Astrocyte of the cerebellum (primary cell): ENCODE data around the gene MTMR12.

Experiments used
- DNase-seq: peaks from one replicate; pipeline ENCODE4 v3.0.0-alpha.2; 2011; ENCODE audit warnings: low read depth
- H3K4me3 ChIP-seq: 2 replicates; pipeline ENCODE4 v1.5.1; 2011; ENCODE audit warnings: mild to moderate bottlenecking, low read depth, low read length, moderate library complexity
- CTCF ChIP-seq: IDR thresholded peaks from 2 replicates; pipeline ENCODE4 v1.5.1; 2012; ENCODE audit warnings: low read length, low read depth, moderate library complexity, mild to moderate bottlenecking; ENCODE audit errors: missing control alignments
- in situ Hi-C: cut with HindIII; loops from 2 replicates; pipeline ENCODE4 v1.10.0; 2017; ENCODE audit warnings: low sequenced_read_pairs

Gene MTMR12

GRCh38 chr5:32270178-32270577 is 42.6 kb downstream of the MTMR12 start:
- no peak overlapping the region for H3K4me3 ChIP-seq
- TF ChIP-seq CTCF, result no peak
- in situ Hi-C loops, result no loop called here
- DNase-seq, result no peak

DNA sequence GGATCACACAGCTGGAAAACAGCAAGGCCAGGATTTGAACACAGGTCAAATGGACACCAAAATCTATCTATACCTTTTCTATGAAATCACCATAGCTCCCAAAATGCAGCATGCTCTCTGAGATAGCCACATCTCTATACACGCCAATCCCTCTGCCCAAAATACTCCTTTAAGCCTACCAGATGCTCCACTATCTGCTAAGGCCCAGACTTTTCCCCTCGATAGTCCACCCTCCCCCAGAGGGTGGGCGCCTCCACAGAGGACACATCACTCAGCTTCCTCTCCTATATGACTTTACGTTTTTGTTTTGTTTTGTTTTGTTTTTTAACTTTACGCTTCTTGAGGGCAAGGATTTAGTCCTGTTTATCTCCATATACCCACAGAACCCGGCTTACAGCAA is 46.8 kb downstream of the MTMR12 start:
- no peak overlapping the region for H3K4me3 ChIP-seq
- no peak for DNase-seq
- TF ChIP-seq CTCF, result no peak
- in situ Hi-C loops, result no loop called here

DNA sequence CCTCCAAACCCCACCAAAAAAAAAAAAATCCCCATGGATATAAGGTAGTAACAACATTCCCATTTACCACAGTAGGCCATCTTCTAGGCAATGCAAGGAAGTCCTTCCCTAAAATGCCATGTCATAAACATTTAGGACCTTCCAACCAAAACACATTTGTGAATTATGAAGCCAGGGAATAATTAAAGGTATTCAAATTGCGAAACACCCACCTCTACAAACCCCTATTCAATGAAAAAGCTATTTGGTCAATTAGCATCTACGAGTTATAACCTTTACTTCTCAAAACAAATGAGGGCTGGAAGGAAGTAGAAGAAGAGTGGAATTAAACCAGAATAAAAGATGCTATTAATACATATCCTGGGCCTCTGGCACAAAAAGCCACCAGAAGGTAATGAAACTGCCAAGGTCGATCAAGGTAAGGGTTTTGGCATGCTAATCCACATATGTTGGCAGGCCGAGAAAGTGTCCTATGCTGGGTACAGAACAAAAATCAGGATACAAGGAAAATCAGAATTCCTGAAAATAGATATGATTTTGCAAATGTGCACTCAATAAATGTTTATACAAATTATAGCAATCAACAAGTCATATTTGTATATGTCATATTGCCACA is 47.7 kb downstream of the MTMR12 start:
- in situ Hi-C loops, result no loop called here
- no peak overlapping the region for H3K4me3 ChIP-seq
- no peak for DNase-seq
- TF ChIP-seq CTCF, result no peak

GRCh38 chr5:32263684-32264083 is 49.1 kb downstream of the MTMR12 start:
- no peak overlapping the region for H3K4me3 ChIP-seq
- DNase-seq, result no peak
- in situ Hi-C loops, result no loop called here
- TF ChIP-seq CTCF, result no peak

GRCh38 chr5:32261198-32261597 is 51.5 kb downstream of the MTMR12 start:
- DNase-seq, result no peak
- in situ Hi-C loops, result no loop called here
- no peak overlapping the region for H3K4me3 ChIP-seq
- no peak for TF ChIP-seq CTCF

GRCh38 chr5:32259033-32259432 is 53.7 kb downstream of the MTMR12 start:
- no peak for DNase-seq
- no peak overlapping the region for H3K4me3 ChIP-seq
- in situ Hi-C loops, result no loop called here
- TF ChIP-seq CTCF, result no peak
